ENCODE data around the gene CLEC4D.
"Not testable (repeated sequence)": the region's sequence is repeated elsewhere in the genome, so short reads cannot be mapped to it uniquely, and the experiment has no call there.

Gene CLEC4D

GRCh38 chr12:8532045-8532444, 18.7 kb downstream of the CLEC4D start:
- no peak for DNase-seq (ENCODE audit: low read depth)

DNA sequence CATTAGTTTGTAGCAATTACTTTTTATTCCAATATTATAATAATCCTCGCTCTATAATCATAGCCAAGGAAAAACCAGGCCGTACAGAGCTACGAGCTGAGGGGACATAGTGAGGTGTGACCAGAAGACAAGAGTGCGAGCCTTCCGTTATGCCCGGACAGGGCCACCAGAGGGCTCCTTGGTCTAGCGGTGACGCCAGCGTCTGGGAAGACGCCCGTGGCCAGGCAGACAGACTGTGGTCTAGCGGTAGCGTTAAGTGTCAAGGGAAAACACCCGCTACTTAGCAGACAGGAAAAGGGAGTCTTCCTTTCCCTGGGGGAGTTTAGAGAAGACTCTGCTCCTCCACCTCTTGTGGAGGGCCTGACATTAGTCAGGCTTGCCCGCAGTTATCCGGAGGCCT, 24.5 kb downstream of the CLEC4D start:
- not testable (repeated sequence) for DNase-seq (ENCODE audit: low read depth)

DNA sequence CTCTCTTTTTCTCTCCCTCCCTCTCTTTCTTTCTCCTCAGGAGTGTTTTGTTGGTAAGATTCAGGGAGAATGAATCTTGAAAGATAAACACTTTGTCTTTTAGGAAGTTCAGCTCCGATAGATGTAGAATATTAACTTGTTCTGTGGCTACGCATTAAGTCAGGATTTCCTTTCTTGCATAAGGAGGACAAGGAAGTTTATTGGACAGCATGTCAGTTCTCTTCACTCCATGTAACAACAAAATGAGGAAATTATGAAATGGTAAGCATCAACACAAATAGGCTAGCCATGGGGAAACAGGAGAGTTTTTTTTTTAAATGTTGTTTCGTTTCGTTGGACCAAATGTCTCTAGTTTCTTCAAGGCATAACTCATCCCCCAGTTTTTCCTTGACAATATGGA, 27.5 kb downstream of the CLEC4D start, which contains the start of gene CLEC4E:
CLEC4E (minus strand) TSS at position 75 of the 400 bp plus-strand sequence. CDS start 108 bp downstream, outside the sequence.
- not testable (repeated sequence) for DNase-seq (ENCODE audit: low read depth)

DNA sequence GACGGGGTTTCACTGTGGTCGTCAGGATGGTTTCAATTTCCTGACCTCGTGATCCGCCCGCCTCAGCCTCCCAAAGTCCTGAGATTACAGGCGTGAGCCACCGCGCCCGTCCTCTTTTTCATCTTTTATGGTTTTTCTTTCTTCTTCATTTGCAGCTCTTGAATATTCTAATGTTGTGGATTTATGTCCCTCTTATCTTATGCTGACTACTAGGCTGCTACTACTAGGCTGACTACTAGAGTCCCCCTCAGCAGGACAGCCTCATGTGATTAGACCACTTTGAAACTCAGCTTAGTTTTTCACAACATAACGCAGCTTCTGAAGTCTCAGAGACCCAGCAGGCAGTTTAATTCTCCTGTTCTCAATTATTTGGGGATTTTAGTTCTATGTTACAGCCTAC, 28.3 kb downstream of the CLEC4D start:
- no peak for DNase-seq (ENCODE audit: low read depth)

DNA sequence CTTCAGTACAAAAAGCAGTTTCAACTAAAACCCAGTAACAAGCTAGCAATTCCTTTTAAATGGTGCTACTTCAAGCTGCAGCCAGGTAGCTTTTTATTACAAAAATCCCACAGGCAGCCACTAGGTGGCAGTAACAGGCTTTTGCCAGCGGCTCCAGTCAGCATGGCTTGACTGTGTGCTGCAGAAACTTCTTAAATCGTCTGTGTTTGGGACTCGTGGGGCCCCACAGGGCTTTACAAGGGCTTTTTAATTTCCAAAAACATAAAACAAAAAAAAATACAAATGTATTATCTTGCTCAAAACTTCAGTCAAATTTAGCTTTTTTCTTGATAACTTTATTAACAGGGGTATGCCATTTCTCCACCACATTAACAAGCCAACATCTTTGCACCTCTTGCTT, 31.0 kb downstream of the CLEC4D start:
- peak; percentile 60 for DNase-seq (ENCODE audit: low read depth)

- DNase-seq (ENCODE audit: low read depth) = no peak
These were observed 33.3 kb downstream of the CLEC4D start for GRCh38 chr12:8546591-8546990.

DNA sequence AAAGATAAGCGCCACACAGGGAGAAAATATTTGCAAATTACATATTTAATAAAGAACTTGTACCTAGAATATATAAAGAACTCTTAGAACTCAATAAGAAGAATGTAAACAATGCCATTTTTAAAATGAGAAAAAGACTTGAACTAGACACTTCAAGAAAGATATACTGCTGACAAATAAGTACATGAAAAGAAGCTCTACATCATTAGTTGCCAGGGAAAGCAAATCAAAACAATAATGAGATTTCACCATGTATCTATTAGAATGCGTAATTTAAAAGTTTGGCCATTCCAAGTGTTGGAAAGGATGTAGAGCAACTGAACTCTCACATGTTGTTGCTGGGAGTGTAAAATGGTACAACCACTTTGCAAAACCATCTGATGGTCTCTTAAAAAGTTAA, 34.3 kb downstream of the CLEC4D start:
- no peak for DNase-seq (ENCODE audit: low read depth)

DNA sequence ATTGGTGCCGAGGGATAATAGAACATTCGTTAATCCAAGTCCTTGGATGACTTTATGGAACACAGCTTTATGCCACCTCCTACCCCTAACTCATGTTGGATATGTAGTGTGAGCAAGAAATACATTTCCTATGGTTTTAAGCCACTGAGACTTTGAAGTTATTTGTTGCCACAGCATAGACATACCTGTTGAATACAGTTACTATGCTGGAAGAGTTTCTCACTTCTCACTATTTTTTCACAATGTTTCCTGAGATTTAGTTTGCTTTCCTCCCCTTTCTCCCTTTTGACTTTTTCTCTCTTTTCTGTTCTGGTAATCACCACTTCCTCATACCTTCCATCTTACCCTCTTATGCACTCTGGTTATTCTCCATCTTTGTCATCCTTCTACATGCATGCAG, 34.9 kb downstream of the CLEC4D start:
- no peak for DNase-seq (ENCODE audit: low read depth)

DNA sequence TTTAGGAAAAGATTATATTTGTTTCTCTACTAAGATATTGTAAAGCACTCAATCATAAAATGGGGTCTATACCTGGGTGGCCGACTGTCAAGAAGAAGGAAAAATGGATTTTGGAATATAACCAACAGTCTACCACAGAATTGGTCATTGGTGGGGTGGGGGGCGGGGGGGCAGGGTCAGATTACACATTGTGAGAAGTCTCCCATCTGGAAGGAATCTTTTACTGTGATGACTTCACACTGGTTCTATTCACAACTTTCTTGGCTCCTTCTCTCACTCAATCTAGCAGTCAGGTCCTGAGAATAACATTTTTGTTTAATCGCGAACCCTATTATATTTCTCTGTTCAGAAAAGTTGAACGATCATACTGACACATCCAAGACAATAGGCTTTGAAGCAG, 36.1 kb downstream of the CLEC4D start:
- DNase-seq (ENCODE audit: low read depth) = no peak

- no peak for DNase-seq (ENCODE audit: low read depth)
These were observed 39.9 kb downstream of the CLEC4D start for GRCh38 chr12:8553088-8553627.

DNA sequence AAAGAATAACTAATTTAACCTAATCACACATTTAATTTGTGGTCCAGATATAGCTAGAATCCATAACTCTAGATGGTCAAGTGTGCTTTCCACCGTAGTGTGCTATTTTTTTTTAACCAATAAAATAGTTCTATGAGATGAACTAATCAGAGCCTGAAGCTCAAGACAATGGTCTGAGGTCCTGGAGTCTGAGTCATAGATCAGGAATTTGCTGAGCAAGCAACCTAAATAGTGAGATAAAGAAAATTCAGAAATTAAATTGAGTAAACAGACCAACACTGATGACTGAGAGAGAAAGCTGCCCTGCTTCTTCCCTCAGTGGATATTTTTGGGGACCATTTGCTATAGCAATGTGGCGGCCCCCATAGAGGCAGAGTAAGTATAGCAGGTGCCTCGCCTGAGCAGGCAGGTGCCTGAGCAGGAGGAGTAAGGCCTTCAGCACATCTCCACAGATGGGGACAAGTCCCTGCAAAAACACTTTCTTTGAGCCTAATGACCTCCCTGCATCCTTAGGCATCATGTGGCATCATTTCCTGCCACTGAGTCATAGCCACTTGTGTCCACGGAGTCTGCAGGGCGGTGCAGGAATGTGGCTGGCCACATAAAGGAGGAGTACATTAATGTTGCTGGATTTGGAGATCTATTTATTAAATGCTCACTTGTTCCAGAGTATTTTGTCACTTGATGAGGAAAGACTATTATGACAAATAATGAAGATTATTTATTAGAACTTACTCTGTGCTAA, 41.3 kb downstream of the CLEC4D start:
- DNase-seq (ENCODE audit: low read depth) = no peak

- no peak for DNase-seq (ENCODE audit: low read depth)
These were observed 43.3 kb downstream of the CLEC4D start for GRCh38 chr12:8556531-8557097.

DNA sequence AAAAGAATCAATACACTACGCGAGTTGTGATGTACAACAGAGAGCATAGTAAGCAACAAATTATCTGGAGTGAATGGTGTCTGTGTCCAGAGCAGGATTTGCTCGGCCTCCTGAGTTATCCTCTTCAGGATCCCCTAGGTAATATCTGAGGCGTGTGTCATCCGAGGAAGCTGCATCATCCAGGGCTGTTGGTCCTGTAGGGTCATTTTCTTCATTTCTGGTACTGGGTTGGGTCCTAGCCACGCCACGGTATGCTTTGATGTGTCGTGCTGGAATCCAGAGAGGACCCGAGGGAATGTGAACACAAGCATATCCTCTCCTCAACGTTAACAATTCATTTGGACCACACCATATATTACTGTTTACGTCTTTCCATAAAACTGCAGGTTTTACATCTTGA, 46.4 kb downstream of the CLEC4D start:
- DNase-seq (ENCODE audit: low read depth) = no peak

- DNase-seq (ENCODE audit: low read depth) = no peak
These were observed 47.7 kb downstream of the CLEC4D start for GRCh38 chr12:8561011-8561410.

DNA sequence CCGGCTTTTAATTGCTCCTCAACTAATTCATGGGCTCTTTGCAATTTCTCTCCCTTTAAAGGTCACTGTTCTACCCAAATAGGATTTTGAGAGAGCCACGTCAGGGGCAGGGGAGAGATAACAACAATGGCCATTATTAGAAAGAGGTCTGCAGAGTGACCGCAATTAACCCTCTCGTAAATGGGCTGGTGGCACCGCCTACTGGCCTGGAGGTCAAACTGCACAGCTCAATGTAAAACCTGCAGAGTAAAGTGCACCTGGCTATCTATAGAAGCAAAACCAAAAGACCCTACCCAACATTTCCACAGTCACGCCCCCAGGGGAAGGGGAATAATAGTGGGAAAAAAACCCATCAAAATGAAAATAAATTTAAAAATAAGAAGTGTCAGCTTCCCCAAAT, 49.0 kb downstream of the CLEC4D start:
- DNase-seq (ENCODE audit: low read depth) = no peak

DNA sequence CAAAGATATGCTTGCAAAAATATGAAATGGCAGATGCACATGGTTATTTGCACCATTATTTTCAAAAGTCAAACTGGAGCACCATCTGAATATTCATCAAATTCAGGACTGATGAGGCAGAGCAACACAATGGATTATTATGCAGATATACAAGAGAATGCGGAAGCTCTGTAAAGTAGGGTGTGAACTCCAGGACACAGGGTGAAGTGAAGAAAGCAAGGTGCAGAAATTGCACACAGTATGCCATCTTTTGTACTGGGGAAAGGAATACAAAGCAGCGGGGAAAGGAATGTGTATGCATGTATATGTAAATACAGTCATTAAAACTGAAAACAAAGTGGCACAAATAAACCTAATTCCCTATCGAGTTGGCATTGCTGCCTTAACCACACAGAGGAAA, 50.1 kb downstream of the CLEC4D start:
- DNase-seq (ENCODE audit: low read depth) = no peak

DNA sequence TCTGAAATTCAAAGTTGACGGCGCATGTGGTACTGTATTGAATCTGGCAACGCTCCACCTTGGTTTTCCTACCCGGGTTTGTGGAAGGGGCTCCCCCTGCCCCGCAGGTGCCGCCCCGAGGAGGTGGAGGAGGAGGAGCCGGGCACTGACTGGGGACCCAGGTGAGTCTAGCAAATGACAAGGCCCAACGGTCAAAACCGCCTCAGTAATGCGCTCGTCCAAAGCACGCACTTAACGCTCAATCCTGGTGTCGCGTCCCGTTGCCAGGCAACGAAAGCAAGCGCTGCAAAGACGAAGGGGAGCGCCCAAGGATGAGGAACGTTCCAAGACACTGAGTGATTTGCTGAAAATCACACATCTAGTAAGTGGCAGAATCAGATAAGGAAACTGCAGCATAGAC, 51.4 kb downstream of the CLEC4D start:
- DNase-seq (ENCODE audit: low read depth) = no peak

- not testable (repeated sequence) for DNase-seq (ENCODE audit: low read depth)
These were observed 52.7 kb downstream of the CLEC4D start for GRCh38 chr12:8566052-8566451.

DNA sequence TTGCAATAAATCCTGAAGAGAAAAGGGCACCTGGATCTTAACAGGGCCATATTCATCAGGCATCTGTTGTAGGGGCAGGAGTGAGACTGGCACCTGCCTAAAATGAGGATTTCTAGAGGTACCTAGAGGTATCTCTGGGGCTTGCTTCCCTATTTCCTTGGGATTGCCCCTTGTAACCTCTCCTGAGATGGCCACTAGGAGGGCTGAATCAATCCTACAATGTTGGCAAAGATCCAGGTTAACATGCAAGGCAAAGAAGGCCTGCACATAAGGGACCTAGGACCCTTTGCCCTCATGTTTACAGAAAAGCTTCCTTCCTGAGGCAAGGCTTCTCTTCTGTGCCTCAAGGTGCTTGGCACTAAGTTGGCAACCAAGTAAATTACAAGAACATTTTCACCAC, 53.2 kb downstream of the CLEC4D start:
- DNase-seq (ENCODE audit: low read depth) = no peak

Data from T follicular helper cell (primary cell).